ENCODE results near the gene ZNF556.

ZNF556 gene

DNA sequence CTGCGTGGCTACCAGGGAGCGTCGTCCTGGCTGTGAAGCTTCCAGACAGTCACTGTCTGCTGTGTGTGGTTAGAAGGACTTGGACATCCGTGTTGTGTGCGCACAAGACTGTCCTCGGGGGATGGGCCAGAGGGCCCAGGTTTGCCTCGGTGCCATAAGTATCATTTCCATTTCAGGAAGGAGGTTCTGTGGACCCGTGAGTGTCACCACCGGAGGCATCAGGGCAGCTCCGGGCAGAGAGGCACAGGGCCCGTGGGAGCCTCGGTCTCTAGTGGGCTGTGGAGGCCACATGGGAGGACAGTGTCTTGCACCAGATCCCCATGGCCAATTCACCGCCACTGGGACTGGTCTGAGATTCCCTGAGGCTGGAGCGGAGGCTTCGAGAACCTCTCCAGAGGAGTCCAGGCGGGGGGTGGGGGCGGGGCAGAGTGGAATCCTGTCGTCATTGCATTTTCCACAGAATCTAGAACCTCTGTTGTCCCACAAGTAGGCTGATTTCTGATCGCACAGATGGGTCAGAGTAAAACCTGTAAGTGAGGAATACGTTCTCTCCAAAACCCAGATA, 39.6 kb downstream of the ZNF556 start:
- DNase-seq = no peak

DNA sequence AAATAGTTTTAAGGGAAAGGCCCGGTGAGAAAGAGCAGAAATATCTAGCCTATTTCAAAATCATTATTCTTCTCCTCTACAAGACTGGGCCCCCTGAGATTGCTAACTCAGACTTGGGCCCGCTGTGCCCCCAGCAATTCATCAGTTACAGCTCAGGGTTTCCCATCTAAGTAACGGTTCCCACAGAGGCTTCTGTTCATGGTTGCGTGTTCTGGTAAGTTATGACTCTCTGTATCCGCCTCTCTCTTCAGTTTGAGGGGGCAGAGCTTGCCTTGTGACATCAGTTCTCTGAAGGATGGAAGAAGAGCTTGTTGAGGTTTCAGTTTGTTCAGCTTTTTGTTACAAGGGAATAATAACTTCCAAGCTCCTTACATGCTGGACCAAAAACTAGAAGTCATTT, 45.2 kb downstream of the ZNF556 start:
- no peak for DNase-seq

DNA sequence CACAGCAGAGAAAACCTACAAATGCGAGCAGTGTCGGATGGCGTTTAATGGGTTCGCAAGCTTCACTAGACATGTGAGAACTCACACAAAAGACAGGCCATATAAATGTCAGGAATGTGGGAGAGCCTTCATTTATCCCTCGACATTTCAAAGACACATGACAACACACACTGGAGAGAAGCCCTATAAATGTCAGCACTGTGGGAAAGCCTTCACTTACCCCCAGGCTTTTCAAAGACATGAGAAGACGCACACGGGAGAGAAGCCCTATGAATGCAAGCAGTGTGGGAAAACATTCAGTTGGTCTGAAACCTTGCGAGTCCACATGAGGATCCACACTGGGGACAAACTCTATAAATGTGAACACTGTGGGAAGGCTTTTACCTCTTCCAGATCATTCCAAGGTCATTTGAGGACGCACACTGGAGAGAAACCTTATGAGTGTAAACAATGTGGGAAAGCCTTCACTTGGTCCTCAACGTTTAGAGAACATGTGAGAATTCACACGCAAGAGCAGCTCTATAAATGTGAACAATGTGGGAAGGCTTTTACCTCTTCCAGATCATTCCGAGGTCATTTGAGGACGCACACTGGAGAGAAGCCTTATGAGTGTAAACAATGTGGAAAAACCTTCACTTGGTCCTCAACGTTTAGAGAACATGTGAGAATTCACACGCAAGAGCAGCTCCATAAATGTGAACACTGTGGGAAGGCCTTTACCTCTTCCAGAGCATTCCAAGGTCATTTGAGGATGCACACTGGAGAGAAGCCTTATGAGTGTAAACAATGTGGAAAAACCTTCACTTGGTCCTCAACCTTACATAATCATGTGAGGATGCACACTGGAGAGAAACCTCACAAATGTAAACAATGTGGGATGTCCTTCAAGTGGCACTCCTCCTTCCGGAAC, 50.4 kb downstream of the ZNF556 start:
- no peak for DNase-seq

DNA sequence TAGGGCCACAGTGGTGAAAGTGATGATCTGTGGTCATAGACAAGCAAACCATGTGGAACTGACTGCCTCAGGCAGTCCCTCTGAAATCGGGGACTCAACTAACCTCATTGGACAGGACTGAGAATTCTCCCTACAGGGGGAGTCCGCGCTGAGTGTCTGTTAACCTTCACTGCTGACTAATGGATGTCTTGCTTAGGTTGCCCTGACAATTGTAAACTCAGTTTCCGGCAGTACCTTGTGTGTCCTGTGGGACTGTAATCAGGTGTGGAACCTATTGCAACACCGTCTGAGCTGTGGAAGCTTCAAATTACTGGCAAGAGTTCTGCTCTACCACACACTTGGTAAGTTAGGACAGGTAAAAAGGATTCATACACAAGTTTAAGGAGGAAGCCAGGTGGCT, 55.9 kb downstream of the ZNF556 start:
- no peak for DNase-seq

DNA sequence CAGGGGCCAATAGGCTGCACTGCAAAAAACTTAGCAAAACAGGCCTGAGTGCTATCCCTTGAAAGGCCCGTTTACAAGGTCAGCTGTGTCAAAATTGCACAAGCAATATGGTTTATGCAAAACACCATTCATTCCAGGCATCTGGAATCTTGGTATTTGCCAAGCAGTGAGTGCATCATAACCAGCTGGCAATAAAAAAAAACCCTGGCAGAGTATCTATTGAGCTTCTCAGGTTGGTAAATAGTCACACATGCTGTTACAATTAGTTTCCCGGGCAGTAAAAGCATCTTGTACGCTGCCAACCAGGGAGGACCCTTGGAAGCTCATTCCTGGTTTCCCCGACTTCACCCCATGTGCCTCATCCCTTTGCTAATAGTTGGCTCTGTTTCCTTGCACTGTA, 56.4 kb downstream of the ZNF556 start:
- no peak for DNase-seq

DNA sequence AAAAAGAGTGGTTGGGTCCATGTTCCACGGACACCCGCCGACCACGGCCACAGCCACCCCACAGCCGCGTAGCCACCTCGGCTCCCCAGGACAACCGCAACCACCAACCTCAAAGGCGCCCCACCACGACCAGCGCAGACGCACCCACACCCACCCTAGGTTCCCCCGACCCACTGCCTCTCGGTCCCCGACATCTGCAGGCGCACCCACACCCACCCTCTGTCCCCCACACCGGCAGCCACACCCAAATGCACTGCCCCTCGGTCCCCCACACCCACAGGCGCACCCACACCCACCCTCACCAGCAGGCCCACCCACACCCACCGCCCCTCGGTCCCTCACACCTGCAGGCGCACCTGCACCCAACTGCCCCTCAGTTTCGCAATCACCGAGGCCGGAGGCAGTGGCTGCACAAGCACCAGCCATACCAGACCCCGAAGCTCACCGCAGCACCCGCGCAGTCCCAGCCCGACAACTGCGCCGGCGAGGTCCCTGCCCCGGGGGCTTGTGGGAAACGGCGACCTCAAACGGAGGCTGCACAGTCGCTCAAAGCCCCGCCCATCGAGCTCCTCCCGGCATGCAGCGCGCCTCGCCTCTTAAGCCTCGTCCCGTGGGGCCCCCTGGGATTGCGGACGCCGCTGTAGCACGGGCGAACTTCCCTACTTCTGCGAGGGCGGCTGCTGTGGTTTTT, 59.4 kb downstream of the ZNF556 start:
- DNase-seq = no peak

DNA sequence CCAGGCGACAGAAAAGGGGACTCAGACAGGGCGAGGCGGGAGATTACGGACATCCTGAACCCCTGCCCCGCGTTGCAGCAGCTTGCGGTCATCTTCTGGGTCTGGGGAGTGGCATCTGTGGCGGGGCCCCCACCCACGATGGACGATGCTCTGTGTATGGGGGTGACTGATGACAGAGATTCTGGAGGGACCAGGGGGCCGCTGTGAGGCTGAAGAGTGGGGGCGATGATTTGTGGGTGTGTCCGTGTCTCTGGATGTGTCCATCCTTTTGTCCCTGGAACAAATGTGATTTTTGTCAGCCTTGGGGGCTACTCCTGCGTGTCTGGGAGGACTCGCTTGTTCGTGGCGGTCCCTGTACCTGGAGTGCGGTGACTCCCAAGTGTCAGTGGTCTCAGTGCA, 59.9 kb downstream of the ZNF556 start:
- no peak for DNase-seq

All from NCI-H524 treated with DMSO at 0.1 percent for 48 hours (cell line).